ENCODE data around the gene PTBP1.

DNA sequence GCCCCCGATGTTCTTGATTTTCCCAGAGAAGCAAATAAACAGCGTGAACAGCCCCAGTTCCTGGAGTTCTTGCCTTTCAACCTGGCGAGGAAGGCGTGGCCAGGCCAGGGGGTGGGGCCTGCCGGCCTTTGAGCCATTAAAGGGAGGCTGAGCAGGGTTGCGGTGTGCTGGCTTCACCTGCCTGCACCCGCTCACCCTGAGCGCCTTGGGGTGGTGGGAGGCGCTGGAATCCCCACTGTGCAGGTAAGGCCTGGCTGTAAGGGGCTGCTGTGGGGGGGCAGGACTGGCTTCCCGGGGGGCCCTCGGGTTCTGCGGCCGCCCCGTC, 49.0 kb upstream of the PTBP1 start:
- TF ChIP-seq CTCF (conservative IDR thresholded peaks at IDR 0.05; ENCODE audit: low read depth in 2 of 2) (no peak), EZH2 (IDR thresholded peaks at IDR 0.05; ENCODE audit: low read depth, unreplicated experiment) (no peak), JUNB (IDR thresholded peaks at IDR 0.05; ENCODE audit: unreplicated experiment) (no peak), POLR2AphosphoS5 (IDR thresholded peaks at IDR 0.05; ENCODE audit: low read depth) (no peak), REST (IDR thresholded peaks at IDR 0.05; ENCODE audit: unreplicated experiment) (no peak), EZH2phosphoT487 (IDR thresholded peaks at IDR 0.05; ENCODE audit: unreplicated experiment) (no peak), STAT1 (IDR thresholded peaks at IDR 0.05; ENCODE audit: unreplicated experiment) (no peak), CREB1 (CRISPR knock-in tag; IDR thresholded peaks at IDR 0.05; ENCODE audit: low read depth) (no peak), ZNF331 (CRISPR knock-in tag; IDR thresholded peaks at IDR 0.05; ENCODE audit: low read depth) (no peak), ZNF462 (CRISPR knock-in tag; IDR thresholded peaks at IDR 0.05) (no peak), NANOG (IDR thresholded peaks at IDR 0.05; ENCODE audit: borderline replicate concordance) (no peak)
- TF ChIP-seq, protein P1, sequence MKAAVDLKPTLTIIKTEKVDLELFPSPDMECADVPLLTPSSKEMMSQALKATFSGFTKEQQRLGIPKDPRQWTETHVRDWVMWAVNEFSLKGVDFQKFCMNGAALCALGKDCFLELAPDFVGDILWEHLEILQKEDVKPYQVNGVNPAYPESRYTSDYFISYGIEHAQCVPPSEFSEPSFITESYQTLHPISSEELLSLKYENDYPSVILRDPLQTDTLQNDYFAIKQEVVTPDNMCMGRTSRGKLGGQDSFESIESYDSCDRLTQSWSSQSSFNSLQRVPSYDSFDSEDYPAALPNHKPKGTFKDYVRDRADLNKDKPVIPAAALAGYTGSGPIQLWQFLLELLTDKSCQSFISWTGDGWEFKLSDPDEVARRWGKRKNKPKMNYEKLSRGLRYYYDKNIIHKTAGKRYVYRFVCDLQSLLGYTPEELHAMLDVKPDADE (IDR thresholded peaks at IDR 0.05), result no peak
